CD4-positive, alpha-beta T cell (primary cell): ENCODE results near the gene TRABD2B. TPM values are rescaled to one million over a fixed set of nuclear protein-coding genes. Genes with fewer than 3 reads are reported as not detected.

Experiments
- ATAC-seq: fragments of 200-7000 bp; cut with Tn5 transposase; one replicate; pipeline ENCODE4 v1.10.0; 2022; ENCODE audit warnings: mild to moderate bottlenecking; ENCODE audit not compliant: poor library complexity
- CTCF ChIA-PET: fragments of 350-600 bp; sonication (Branson Sonifier 250); formaldehyde crosslinking; loops from one replicate; lab custom pipeline; 2021; ENCODE audit warnings: antibody characterized with exemption, inconsistent platforms; lab: Charles Lee
- POLR2A ChIA-PET: fragments of 350-600 bp; sonication (Branson Sonifier 250); formaldehyde crosslinking; loops from one replicate; lab custom pipeline; 2021; ENCODE audit warnings: antibody characterized with exemption, inconsistent platforms; lab: Charles Lee
- DNase-seq, 14 experiments: peaks; one replicate each; pipeline ENCODE4 v3.0.0-alpha.2; 2013 to 2020; ENCODE audit warnings: mixed read lengths in 2 of 14
- H3K27ac ChIP-seq, 2 donors: one replicate each; pipeline versions ENCODE4 v1.5.1 to v1.7.0; 2013; ENCODE audit warnings: low read length in 2 of 2, low read depth in 1 of 2, mild to moderate bottlenecking in 1 of 2
- H3K27me3 ChIP-seq, 2 experiments: 1 replicate in 1 of 2; 2 replicates in 1 of 2; pipeline versions ENCODE4 v1.6.1 to v1.7.0; 2013; ENCODE audit warnings: low read length in 2 of 2, control low read depth in 1 of 2, mild to moderate bottlenecking in 1 of 2, moderate library complexity in 1 of 2; ENCODE audit not compliant: insufficient read depth in 2 of 2, control insufficient read depth in 1 of 2
- H3K36me3 ChIP-seq: one replicate; pipeline ENCODE4 v1.6.1; 2013; ENCODE audit warnings: low read length, control low read depth; ENCODE audit not compliant: insufficient read depth
- H3K4me1 ChIP-seq: one replicate; pipeline ENCODE4 v1.6.1; 2013; ENCODE audit warnings: low read length, control low read depth; ENCODE audit not compliant: insufficient read depth
- H3K4me3 ChIP-seq: one replicate; pipeline ENCODE4 v1.5.1; 2013; ENCODE audit warnings: mild to moderate bottlenecking, low read length, moderate library complexity
- H3K9me3 ChIP-seq, 2 experiments: 1 replicate in 1 of 2; 2 replicates in 1 of 2; pipeline versions ENCODE4 v1.6.1 to v1.7.0; 2013; ENCODE audit warnings: low read length in 2 of 2, mild to moderate bottlenecking in 2 of 2, control low read depth in 1 of 2, moderate library complexity in 1 of 2; ENCODE audit not compliant: control insufficient read depth in 1 of 2, insufficient read depth in 1 of 2
- H3K27ac Mint-ChIP-seq: one replicate; pipeline ENCODE4 v1.8.0; 2020; ENCODE audit warnings: mixed read lengths
- H3K27me3 Mint-ChIP-seq: one replicate; pipeline ENCODE4 v1.8.0; 2021; ENCODE audit warnings: mixed read lengths
- H3K36me3 Mint-ChIP-seq: one replicate; pipeline ENCODE4 v1.8.0; 2021; ENCODE audit warnings: low read depth, mixed read lengths
- H3K4me1 Mint-ChIP-seq: one replicate; pipeline ENCODE4 v1.8.0; 2021; ENCODE audit warnings: low read depth, mixed read lengths
- H3K4me3 Mint-ChIP-seq: one replicate; pipeline ENCODE4 v1.8.0; 2020; ENCODE audit warnings: mild to moderate bottlenecking, mixed read lengths
- H3K9me3 Mint-ChIP-seq: one replicate; pipeline ENCODE4 v1.8.0; 2020; ENCODE audit warnings: mixed read lengths
- intact Hi-C, 2 experiments: fragments of 100-400 bp; cut with DNase I in 1 of 2; cut with micrococcal nuclease in 1 of 2; formaldehyde crosslinking; loops; one replicate each; pipeline versions ENCODE4 v1.15.1 to v1.9.0; 2023 to 2025; cut with DNase I, micrococcal nuclease
- total RNA-seq, 174 experiments: library from RNA in 2 of 174; stranded (reverse) in 2 of 174; gene quantifications; one replicate each; pipeline ENCODE4 v1.2.3 and lab custom pipeline; 2021 to 2026
- TF ChIP-seq, protein P1 (sequence below): fragments of 200-600 bp; IDR thresholded peaks from one replicate; pipeline ENCODE4 v1.8.0; 2022; ENCODE audit warnings: antibody characterized with exemption, mild to moderate bottlenecking

TRABD2B gene
- total RNA-seq, 2 experiments from 2014 or later, result not detected

DNA sequence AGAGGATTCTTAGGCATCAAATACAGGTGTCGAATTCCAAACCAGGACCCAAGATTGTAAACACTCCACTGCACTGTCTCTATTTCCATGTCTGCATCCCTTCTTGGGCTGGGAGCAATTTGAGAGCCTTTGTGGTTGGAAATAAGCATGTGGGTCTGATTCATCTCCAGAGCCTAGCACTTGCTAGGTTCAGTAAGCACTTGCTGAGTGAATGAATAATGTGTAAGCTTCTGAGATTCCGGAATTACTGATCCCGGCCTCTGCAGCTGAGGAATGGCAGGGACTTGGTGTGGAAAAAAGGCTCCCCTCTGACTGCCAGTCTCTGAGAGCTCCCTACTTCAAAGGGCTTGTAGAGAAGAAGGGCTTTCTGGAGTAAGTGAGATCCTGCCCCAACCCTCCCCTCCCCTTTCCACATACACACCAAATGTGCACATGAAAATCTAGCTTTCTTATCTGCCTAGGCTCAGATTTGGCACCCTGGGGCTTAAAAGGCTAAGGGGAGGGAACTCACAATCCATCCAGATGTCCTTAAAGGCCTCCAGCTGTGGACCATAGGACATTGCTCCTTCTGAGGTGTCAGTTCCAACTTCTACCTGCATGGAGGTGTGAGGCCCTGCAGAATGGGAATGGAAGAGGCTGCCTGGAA, 39.6 kb upstream of the TRABD2B start:
- H3K36me3 Mint-ChIP-seq, result no peaks in the 10 kb centered on the region
- no peaks in the 10 kb centered on the region for H3K4me1 ChIP-seq
- no peak overlapping the region for H3K4me3 Mint-ChIP-seq
- no peak overlapping the region for H3K27ac Mint-ChIP-seq
- H3K9me3 Mint-ChIP-seq, result no peaks in the 10 kb centered on the region
- intact Hi-C loops, result no loop called here
- H3K27me3 Mint-ChIP-seq, result peaks cover 23% of the 10 kb centered on the region
- H3K27ac ChIP-seq, result no peak overlapping the region
- H3K27me3 ChIP-seq, result no peaks in the 10 kb centered on the region
- ChIA-PET CTCF (no interaction called here), POLR2A (no interaction called here)
- no peaks in the 10 kb centered on the region for H3K9me3 ChIP-seq
- no peak for DNase-seq
- no peak for ATAC-seq
- TF ChIP-seq, protein P1, sequence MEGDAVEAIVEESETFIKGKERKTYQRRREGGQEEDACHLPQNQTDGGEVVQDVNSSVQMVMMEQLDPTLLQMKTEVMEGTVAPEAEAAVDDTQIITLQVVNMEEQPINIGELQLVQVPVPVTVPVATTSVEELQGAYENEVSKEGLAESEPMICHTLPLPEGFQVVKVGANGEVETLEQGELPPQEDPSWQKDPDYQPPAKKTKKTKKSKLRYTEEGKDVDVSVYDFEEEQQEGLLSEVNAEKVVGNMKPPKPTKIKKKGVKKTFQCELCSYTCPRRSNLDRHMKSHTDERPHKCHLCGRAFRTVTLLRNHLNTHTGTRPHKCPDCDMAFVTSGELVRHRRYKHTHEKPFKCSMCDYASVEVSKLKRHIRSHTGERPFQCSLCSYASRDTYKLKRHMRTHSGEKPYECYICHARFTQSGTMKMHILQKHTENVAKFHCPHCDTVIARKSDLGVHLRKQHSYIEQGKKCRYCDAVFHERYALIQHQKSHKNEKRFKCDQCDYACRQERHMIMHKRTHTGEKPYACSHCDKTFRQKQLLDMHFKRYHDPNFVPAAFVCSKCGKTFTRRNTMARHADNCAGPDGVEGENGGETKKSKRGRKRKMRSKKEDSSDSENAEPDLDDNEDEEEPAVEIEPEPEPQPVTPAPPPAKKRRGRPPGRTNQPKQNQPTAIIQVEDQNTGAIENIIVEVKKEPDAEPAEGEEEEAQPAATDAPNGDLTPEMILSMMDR, result no peak
- H3K4me3 ChIP-seq, result no peak overlapping the region
- H3K4me1 Mint-ChIP-seq, result no peaks in the 10 kb centered on the region
- H3K36me3 ChIP-seq, result no peaks in the 10 kb centered on the region

DNA sequence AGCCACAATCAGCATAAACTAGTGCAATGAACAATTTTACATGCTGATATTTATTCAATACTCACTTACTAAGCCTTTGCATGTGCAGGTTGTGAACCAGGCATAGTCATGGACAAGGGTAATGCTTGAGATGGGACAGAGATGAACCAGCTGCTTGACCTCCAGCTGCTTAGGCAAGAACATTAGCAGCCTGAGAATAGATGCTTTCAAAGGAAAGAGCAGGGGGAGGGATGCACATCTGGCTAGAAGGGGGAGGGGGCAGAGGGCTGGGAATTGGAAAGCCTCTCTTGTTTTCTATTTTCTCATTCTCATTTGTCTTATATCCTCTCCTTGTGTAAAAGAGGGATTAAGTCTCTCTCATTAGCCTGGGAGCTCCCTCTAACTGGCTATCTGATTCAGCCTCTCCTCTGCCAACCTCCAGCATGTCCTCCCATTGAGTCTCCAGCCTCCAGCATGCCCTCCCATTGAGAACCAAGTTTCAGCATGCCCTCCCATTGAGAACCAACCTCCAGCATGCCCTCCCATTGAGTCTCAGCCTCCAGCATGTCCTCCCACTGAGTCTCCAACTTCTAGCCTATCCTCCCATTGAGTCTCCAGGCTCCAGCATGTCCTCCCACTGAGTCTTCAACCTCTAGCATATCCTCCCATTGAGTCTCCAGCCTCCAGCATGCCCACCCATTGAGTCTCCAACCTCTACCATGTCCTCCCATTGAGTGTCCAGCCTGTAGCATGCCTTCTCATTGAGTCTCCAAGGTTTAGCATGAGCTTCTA, 38.4 kb upstream of the TRABD2B start:
- TF ChIP-seq, protein P1, result no peak
- intact Hi-C loops, result no loop called here
- Mint-ChIP-seq H3K36me3 (no peaks in the 10 kb centered on the region), H3K4me3 (no peak overlapping the region), H3K4me1 (no peaks in the 10 kb centered on the region), H3K27ac (no peak overlapping the region), H3K27me3 (peaks cover 30% of the 10 kb centered on the region), H3K9me3 (no peaks in the 10 kb centered on the region)
- ATAC-seq (no peak), DNase-seq (no peak)
- CTCF ChIA-PET, result no interaction called here
- POLR2A ChIA-PET, result no interaction called here
- Histone ChIP-seq H3K4me3 (no peak overlapping the region), H3K36me3 (no peaks in the 10 kb centered on the region), H3K9me3 (no peaks in the 10 kb centered on the region), H3K27me3 (no peaks in the 10 kb centered on the region), H3K4me1 (no peaks in the 10 kb centered on the region), H3K27ac (no peak overlapping the region)

- Histone ChIP-seq H3K4me3 (no peak overlapping the region), H3K36me3 (no peaks in the 10 kb centered on the region), H3K4me1 (no peaks in the 10 kb centered on the region), H3K27me3 (no peaks in the 10 kb centered on the region), H3K27ac (no peak overlapping the region), H3K9me3 (no peaks in the 10 kb centered on the region)
- Mint-ChIP-seq H3K27me3 (peaks cover 25% of the 10 kb centered on the region), H3K27ac (no peak overlapping the region), H3K4me1 (no peaks in the 10 kb centered on the region), H3K9me3 (no peaks in the 10 kb centered on the region), H3K36me3 (no peaks in the 10 kb centered on the region), H3K4me3 (no peak overlapping the region)
- intact Hi-C loops, result no loop called here
- TF ChIP-seq, protein P1, result no peak
- DNase-seq (no peak), ATAC-seq (no peak)
- ChIA-PET POLR2A (no interaction called here), CTCF (no interaction called here)
Measured at GRCh38 chr1:48033495-48034045, 36.4 kb upstream of the TRABD2B start.
